ENCODE measurements around the gene RABEPK. TPM values are rescaled to one million over a fixed set of nuclear protein-coding genes. Genes with fewer than 3 reads are reported as not detected.
"Not testable (repeated sequence)": the region's sequence is repeated elsewhere in the genome, so short reads cannot be mapped to it uniquely, and the experiment has no call there.

The RABEPK gene
- total RNA-seq, 1 donor from 2014 or later = 7.0 TPM

- ATAC-seq (ENCODE audit: poor library complexity) (peak; percentile 99), DNase-seq (peak; percentile 99)
- intact Hi-C loops (cut with DNase I) = no loop called here
Measured at GRCh38 chr9:125189361-125190289, 10.7 kb upstream of the RABEPK start, which contains the start of gene PPP6C. PPP6C (minus strand) TSS chr9:125189803; CDS start chr9:125189718, 85 bp downstream.

GRCh38 chr9:125190361-125190801 is 10.0 kb upstream of the RABEPK start:
- no peak for ATAC-seq (ENCODE audit: poor library complexity)
- no peak for DNase-seq

DNA sequence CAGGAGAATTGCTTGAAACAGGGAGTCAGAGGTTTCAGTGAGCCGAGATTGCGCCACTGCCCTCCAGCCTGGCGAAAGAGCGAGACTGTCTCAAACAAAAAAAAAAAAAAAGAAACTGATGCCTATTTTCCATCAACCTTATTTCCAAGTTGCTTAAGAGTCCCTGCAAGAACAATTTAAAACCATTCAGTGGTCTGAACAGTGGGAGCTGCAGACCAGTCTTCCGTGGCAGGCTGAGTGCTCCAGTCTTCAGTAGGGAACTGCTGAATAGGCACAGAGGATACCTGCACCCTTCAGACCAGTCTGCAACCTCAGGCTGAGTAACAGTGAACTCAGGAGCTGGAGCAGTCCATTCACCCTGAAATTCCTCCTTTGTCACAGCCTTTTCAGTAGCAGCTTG is 5.9 kb upstream of the RABEPK start:
- DNase-seq; ATAC-seq (ENCODE audit: poor library complexity); intact Hi-C loops (cut with DNase I): not testable (repeated sequence)

More at GRCh38 chr9:125190361-125190801, 10.0 kb upstream of the RABEPK start:
- intact Hi-C loops (cut with DNase I) = no loop called here

DNA sequence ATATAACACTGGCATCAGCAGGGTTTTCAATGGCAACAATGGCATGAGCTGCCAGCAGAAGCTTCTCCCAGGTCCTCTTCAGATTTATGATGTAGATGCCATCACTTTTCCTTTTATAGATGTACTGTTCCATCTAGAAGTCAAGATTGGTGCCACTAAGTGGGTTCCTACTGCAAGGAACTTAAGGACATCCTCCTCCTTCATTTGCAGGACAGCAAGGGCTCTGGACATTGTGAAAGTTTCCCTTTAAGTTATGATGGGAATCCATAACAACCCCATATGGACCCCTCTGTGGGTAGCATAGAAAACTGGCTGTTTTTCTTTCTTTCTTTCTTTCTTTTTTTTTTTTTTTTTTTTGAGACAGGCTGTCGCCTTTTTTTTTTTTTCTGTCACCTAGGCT is 4.8 kb upstream of the RABEPK start:
- DNase-seq; ATAC-seq (ENCODE audit: poor library complexity); intact Hi-C loops (cut with DNase I): not testable (repeated sequence)

DNA sequence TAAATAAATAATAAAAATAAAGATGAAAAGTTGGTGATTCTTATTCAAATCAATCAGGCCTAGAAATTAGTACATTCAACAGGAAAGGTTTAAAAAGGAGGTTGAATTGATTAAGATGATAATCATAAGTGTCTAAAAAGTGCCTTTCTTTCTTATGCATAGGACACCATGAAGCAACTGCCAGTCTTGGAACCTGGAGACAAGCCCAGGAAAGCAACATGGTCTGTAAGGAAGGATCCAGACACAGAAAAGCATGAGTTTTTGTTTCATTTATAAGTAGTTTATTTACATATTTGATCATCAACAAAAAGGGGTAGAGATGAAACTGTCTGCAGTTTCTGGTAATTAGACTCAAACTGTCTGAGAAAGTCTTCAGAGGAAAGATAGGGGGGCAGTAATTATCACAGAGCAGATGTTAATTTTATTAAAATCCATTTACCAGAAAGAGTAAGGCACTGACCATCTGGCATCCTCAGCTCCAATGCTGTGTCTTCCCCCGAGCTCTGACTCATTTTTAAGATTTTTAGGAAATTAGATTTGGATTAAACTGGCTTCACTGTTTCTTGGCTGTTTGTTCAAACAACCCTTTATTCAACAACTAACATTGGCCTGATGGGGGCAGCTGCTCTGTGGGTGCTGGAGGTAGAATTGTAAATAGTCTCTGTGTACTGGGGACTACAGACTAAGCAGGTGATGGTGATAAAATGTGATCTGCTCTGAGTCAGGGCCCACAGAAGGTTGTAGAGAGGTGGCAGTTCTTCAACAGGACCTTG is 2.7 kb downstream of the RABEPK start:
- no peak for ATAC-seq (ENCODE audit: poor library complexity)
- DNase-seq = no peak
- intact Hi-C loops (cut with DNase I) = no loop called here

GRCh38 chr9:125204477-125204876 is 4.1 kb downstream of the RABEPK start:
- no peak for ATAC-seq (ENCODE audit: poor library complexity)
- intact Hi-C loops (cut with DNase I) = no loop called here
- no peak for DNase-seq

DNA sequence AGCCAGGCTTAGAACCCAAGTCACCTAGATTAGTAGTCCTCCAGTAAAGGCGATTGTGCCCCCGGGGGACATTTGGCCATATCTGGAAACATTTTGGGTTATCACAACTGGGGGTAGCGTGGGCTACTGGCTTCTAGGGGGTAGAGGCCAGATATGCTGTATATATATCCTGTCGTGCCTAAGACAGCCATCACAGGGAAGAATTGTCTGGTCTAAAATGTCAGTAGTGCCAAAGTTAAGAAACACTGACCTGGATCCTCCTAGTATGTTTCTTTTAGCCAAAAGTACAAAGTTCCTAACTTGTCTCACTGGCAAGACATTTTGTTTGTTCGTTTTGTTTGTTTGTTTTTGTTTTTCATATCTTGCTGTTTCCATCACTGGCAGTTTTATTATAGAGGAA is 13.8 kb downstream of the RABEPK start:
- DNase-seq = no peak
- intact Hi-C loops (cut with DNase I) = no loop called here
- no peak for ATAC-seq (ENCODE audit: poor library complexity)

DNA sequence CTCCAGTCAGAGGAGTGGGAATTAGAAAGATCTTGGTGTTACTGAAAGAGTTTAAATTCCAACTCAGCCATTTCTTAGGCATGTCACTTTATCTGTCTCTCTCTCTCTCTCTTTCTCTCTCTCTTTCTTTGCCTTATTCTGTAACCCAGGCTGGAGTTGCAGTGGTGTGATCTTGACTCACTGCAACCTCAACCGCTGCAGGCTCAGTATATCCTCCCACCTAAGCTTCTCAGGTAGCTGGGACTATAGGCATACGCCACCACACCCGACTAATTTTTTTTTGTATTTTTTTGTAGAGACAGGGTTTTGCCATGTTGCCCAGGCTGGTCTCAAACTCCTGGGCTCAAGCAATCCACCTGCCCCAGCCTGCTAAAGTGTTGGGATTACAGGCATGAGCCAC is 18.3 kb downstream of the RABEPK start:
- ATAC-seq (ENCODE audit: poor library complexity) (no peak), DNase-seq (no peak)
- intact Hi-C loops (cut with DNase I) = no loop called here

- ATAC-seq (ENCODE audit: poor library complexity); intact Hi-C loops (cut with DNase I); DNase-seq: not testable (repeated sequence)
Measured at GRCh38 chr9:125224858-125225257, 24.5 kb downstream of the RABEPK start.

DNA sequence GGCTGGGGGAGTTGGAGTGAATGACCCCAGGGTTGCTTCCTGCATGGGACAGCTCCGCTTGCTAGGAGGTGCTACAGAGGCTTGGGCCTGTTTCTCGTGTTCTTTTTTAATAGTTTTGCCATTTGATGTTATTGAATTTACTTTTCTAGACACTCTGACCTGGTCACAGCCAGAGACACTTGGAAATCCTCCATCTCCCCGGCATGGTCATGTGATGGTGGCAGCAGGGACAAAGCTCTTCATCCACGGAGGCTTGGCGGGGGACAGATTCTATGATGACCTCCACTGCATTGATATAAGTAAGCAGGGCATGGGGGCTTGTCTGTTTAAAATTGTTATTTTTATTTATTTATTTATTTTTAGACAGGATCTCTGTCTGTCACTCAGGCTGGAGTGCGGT is 27.4 kb downstream of the RABEPK start:
- DNase-seq = no peak
- intact Hi-C loops (cut with DNase I) = no loop called here
- ATAC-seq (ENCODE audit: poor library complexity) = no peak

- intact Hi-C loops (cut with DNase I) = no loop called here
- ATAC-seq (ENCODE audit: poor library complexity) = no peak
- DNase-seq = no peak
Measured at GRCh38 chr9:125233678-125234077, 33.3 kb downstream of the RABEPK start.

GRCh38 chr9:125234099-125234498 is 33.8 kb downstream of the RABEPK start:
- intact Hi-C loops (cut with DNase I); DNase-seq; ATAC-seq (ENCODE audit: poor library complexity): not testable (repeated sequence)

- intact Hi-C loops (cut with DNase I) = no loop called here
- DNase-seq (no peak), ATAC-seq (ENCODE audit: poor library complexity) (no peak)
Measured at GRCh38 chr9:125235804-125236519, 35.6 kb downstream of the RABEPK start.

DNA sequence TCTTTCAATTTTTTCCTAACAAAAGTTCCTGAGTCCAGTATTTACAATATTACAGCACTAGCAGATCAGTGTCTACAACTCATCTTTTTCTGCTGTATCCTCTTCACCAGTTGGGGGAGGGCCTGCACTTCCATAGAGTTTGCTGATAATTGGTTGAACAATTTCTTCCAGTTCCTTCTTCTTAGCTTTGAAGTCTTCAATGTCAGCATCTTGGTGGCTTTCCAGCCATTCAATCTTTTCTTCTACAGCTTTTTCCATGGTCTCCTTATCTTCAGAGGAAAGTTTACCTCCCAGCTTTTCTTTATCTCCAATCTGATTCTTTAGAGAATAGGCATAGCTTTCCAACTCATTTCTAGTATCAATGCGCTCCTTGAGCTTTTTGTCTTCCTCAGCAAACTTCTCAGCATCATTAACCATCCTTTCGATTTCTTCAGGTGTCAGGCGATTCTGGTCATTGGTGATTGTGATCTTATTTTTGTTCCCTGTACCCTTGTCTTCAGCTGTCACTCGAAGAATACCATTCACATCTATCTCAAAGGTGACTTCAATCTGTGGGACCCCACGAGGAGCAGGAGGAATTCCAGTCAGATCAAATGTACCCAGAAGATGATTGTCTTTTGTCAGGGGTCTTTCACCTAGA is 36.3 kb downstream of the RABEPK start:
- intact Hi-C loops (cut with DNase I); DNase-seq; ATAC-seq (ENCODE audit: poor library complexity): not testable (repeated sequence)

DNA sequence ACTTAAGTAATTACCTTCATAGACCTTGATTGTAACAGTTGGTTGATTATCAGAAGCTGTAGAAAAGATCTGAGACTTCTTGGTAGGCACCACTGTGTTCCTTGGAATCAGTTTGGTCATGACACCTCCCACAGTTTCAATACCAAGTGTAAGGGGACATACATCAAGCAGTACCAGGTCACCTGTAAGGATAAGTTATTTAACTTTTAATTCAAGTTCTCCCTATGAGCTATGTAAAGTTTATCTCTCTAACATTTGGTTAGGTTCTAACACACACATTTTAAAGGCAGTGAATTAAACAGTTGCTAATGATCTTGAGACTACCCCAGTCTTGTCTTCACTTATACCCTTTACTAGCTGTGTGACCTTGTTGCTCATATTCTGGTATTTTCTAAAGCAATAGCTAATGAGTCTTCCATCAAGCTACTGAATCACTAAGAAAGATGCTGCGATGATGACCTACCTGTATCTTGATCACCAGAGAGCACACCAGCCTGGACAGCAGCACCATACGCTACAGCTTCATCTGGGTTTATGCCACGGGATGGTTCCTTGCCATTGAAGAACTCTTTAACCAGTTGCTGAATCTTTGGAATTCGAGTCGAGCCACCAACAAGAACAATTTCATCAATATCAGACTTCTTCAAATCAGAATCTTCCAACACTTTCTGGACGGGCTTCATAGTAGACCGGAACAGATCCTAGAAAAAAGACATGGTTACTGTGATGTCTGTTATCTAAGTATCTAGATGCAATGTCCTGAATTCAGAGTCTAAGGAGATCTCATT is 38.0 kb downstream of the RABEPK start:
- intact Hi-C loops (cut with DNase I) = no loop called here
- no peak for DNase-seq

GRCh38 chr9:125238915-125239446 is 38.6 kb downstream of the RABEPK start:
- intact Hi-C loops (cut with DNase I) = no loop called here
- ATAC-seq (ENCODE audit: poor library complexity) (no peak), DNase-seq (no peak)

More for the DNA sequence above, 38.0 kb downstream of the RABEPK start:
- no peak for ATAC-seq (ENCODE audit: poor library complexity)

Measured in Right ventricle myocardium superior (tissue), 1 donor.